GM12874 (cell line): ENCODE data around the gene NOP16.

Source experiments
- CTCF ChIP-seq: IDR thresholded peaks from 2 replicates; pipeline ENCODE4 v1.5.1; 2011; ENCODE audit warnings: low read depth, mild to moderate bottlenecking, control low read depth, low read length, moderate library complexity; ENCODE audit not compliant: insufficient read depth

The NOP16 gene

GRCh38 chr5:176388003-176388443, 375 bp downstream of the NOP16 start:
- no peak for TF ChIP-seq CTCF

GRCh38 chr5:176387384-176387925, 943 bp downstream of the NOP16 start:
- TF ChIP-seq CTCF: no peak

- no peak for TF ChIP-seq CTCF
These were observed 1.9 kb downstream of the NOP16 start for GRCh38 chr5:176386491-176386890.

GRCh38 chr5:176384991-176385390, 3.4 kb downstream of the NOP16 start:
- no peak for TF ChIP-seq CTCF

GRCh38 chr5:176384366-176384930, 4.0 kb downstream of the NOP16 start:
- TF ChIP-seq CTCF: no peak

- TF ChIP-seq CTCF: no peak
These were observed 4.4 kb downstream of the NOP16 start for GRCh38 chr5:176383961-176384360.

- TF ChIP-seq CTCF: no peak
These were observed 5.0 kb downstream of the NOP16 start for GRCh38 chr5:176383248-176383905.
